ENCODE data around the gene DHCR7.

- TF ChIP-seq CTCF (IDR thresholded peaks at IDR 0.05) (no peak), POLR2A (IDR thresholded peaks at IDR 0.05) (no peak)
Measured at GRCh38 chr11:71486320-71486719, 38.1 kb upstream of the DHCR7 start.
